Epithelial cell of esophagus (primary cell): Measurements from ENCODE around the gene CHPF.

Experiments
- DNase-seq: peaks from one replicate; pipeline ENCODE4 v3.0.0; 2010; ENCODE audit warnings: low read depth
- H3K4me3 ChIP-seq: 2 replicates; pipeline ENCODE4 v1.5.1; 2011; ENCODE audit warnings: mild to moderate bottlenecking, low read length, control low read depth
- TF ChIP-seq, protein P1 (sequence below): IDR thresholded peaks from 2 replicates; pipeline ENCODE4 v1.5.1; 2011; ENCODE audit warnings: low read depth, mild to moderate bottlenecking, low read length, control low read depth, inconsistent platforms; ENCODE audit not compliant: insufficient read depth; ENCODE audit errors: missing control alignments

The CHPF gene

DNA sequence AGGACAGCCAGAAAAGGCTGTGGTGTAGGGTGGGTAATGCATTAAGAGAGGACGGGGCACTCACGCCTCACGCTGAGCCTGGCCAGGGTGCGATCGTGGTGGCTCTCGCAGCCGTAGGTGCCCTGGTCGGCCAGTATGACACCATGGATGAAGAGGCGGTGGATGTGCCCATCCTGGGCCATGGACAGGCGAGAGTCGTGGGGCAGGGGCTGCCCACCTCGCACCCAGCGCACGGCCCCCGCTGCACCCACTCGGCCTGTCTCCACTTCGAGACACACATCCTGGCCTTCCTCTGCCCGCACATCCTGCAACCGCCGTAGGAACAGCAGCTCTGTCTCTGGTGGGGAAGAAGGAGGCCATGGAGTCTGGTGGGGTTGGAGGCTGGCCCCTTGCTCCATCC lies 12.3 kb upstream of the CHPF start:
- DNase-seq, result no peak

DNA sequence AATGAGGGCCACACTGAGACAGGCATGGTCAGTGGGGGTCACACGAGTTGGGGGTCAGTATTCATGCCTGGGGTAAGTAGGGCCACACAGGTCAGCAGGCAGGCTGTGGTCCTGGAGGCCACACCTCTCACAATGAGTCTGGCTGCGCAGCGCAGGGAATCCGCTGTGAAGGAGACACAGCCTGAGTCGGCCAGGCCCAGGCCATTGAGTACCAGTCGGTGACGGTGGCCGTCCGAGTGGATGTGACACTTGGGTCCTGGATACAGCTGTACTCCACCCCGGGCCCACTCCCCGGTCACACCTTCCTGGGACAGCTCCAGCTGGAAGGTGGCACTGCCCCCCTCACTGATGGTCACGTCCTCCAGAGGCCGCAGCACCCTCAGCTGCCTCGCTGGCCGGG lies 10.7 kb upstream of the CHPF start:
- TF ChIP-seq, protein P1, sequence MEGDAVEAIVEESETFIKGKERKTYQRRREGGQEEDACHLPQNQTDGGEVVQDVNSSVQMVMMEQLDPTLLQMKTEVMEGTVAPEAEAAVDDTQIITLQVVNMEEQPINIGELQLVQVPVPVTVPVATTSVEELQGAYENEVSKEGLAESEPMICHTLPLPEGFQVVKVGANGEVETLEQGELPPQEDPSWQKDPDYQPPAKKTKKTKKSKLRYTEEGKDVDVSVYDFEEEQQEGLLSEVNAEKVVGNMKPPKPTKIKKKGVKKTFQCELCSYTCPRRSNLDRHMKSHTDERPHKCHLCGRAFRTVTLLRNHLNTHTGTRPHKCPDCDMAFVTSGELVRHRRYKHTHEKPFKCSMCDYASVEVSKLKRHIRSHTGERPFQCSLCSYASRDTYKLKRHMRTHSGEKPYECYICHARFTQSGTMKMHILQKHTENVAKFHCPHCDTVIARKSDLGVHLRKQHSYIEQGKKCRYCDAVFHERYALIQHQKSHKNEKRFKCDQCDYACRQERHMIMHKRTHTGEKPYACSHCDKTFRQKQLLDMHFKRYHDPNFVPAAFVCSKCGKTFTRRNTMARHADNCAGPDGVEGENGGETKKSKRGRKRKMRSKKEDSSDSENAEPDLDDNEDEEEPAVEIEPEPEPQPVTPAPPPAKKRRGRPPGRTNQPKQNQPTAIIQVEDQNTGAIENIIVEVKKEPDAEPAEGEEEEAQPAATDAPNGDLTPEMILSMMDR, result no peak
- no peak for DNase-seq

More for the DNA sequence above, 12.3 kb upstream of the CHPF start:
- H3K4me3 ChIP-seq, result no peak overlapping the region
- TF ChIP-seq, protein P1, result no peak

DNA sequence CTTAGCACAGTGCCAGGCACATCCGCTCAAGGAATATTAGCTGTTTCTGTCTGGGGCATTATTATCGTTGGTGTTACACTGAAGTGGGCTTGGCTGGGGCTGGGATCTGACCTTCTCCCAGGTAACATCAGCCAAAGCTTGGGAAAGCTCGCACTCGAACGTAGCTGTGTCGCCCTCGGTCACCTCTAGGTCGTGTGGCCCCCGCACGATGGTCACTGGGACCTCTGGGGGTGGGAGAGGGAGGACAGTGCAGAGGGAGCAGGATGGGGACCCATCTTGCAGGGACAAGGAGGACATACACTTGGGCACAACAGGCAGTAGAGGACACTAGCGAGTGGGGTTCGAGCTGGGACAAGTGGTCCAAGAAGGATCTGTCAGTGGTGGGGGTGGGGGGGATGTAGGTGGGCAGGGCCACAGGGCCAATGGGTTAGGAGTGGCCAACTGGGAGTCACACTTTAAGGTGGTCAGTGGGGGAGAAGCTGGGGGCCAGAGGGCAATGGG lies 9.9 kb upstream of the CHPF start:
- H3K4me3 ChIP-seq, result no peak overlapping the region
- no peak for DNase-seq
- TF ChIP-seq, protein P1, result no peak

More for the DNA sequence above, 10.7 kb upstream of the CHPF start:
- no peak overlapping the region for H3K4me3 ChIP-seq

DNA sequence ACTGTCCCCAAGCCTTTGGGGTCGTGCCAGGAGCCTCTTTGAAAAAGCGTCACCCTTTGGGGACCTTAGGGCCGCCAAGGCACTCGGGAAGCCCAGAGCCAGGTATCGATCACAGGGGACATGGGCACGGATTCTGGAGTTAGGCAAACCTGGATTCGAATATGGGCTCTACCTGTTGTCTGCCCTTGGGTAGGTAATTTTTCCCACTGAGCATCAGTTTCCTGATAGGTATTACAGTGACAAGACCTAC lies 9.5 kb upstream of the CHPF start:
- TF ChIP-seq, protein P1, result no peak
- peak overlapping the region; percentile 55 for H3K4me3 ChIP-seq
- no peak for DNase-seq

DNA sequence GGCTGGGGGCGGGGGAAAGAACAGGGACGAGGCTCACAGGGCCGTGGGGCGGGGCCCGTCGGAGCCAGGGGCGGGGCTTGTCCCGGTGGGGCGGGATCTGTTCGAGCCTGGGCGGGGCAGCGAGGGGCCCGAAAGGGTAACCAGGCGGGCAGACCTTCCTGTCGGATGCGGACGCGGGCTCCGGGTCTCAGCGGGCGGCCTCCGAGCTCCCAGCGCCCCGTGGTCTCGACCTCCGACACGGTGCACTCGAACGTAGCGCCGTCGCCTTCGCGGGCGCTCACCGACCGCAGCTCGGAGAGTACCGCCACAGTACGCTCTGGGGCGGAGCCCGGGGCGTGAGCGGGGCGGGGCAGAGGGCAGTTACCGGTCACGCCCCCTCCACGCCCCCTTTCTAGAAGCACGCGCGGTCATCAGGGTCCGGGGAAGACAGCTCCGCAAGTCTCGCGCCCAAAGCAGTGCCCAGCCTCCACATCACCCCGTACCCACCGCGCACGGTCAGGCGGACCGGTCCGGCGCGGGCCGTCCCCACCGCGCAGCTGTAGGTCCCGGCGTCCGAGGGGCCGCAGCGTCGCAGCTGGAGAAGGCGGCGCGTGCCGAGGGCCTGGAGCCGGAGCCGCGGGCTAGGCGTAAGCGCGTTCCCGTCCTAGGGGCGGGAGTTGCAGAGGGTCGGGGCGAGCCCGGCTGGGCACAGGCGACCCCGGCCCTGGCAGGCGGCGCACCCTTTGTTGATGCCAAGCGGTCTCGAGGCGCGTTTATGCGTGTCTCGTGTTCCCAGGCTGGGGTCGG lies 9.0 kb upstream of the CHPF start:
- peak; percentile 88 for DNase-seq
- TF ChIP-seq, protein P1, result no peak
- peak overlapping the region; percentile 55 for H3K4me3 ChIP-seq

DNA sequence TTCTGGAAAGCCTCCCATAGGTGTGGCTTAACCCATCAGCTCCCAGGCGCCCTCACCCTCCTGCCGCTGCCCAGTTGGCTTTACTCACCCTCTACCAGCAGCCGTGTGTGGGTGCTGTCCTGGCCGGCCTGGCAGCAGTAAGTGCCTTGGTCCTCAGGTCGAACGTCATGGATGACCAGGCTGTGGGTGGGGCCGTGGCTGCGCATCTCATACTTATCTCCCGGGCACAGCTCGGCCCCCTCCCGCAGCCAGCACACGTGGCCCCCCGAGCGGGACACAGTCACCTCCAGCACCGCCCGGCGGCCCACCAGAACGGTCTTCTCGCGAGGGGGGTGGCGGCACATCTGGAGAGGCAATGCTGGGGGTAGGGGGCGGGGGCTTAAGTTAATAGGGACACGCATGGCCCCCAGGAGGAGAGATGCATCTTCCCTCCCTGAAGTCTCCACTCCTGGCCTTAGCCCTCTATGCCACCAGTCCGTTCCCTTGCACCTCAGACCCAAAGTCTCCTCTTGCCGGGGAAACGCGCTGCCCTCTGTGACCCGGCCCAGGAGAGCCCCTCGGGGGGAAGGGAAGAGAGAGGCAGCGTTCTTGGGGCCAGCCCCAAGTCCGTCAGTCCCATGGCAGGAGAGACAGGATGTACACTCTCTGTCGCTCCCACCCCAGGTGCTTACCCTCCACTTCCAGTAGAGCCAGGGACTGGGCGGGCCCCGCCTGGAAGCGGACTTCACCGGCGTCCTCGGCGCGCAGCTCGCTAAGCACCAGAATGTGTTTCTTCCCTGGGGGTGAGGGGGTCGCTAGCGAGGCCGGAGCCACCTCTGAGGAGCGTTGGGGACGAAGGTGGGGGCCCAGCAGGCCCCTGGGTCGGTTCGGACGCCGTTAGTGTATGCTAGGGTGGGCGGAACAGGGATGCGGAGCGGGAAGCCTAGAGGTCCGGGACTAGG lies 8.1 kb upstream of the CHPF start:
- DNase-seq, result peak; percentile 29
- TF ChIP-seq, protein P1, result no peak
- peak overlapping the region; percentile 55 for H3K4me3 ChIP-seq
